ENCODE measurements around the gene DUOX1. TPM values are rescaled to one million over a fixed set of nuclear protein-coding genes. Genes with fewer than 3 reads are reported as not detected.

The DUOX1 gene
- total RNA-seq, 1 donor from 2014 or later = 4.1 TPM

DNA sequence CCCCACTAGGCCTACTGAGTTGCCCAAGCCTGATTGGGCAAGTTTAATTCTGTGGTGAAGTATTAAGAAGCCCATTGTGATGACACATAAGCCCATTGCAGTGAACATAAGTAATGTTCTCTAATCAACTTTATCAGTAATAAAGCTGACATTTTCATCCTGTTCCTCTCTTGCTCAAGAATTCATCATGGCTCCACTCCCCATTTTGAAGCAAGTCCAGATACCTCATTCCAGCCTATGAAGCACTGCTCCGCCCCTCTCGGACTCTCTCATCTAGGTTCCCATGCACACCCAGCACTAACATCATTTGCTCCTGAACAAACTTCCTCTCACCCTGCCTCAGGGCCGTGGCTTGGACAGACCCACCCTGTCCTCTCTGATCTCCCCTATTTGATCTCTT, 47.5 kb downstream of the DUOX1 start:
- TF ChIP-seq, protein P1, sequence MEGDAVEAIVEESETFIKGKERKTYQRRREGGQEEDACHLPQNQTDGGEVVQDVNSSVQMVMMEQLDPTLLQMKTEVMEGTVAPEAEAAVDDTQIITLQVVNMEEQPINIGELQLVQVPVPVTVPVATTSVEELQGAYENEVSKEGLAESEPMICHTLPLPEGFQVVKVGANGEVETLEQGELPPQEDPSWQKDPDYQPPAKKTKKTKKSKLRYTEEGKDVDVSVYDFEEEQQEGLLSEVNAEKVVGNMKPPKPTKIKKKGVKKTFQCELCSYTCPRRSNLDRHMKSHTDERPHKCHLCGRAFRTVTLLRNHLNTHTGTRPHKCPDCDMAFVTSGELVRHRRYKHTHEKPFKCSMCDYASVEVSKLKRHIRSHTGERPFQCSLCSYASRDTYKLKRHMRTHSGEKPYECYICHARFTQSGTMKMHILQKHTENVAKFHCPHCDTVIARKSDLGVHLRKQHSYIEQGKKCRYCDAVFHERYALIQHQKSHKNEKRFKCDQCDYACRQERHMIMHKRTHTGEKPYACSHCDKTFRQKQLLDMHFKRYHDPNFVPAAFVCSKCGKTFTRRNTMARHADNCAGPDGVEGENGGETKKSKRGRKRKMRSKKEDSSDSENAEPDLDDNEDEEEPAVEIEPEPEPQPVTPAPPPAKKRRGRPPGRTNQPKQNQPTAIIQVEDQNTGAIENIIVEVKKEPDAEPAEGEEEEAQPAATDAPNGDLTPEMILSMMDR (IDR thresholded peaks at IDR 0.05; ENCODE audit: insufficient read depth, low read length, poor library complexity, severe bottlenecking) = no peak
- no peak for DNase-seq (ENCODE audit: low read depth)
- Histone ChIP-seq H3K27me3 (ENCODE audit: control insufficient read depth, insufficient read depth, low read length) (no peaks in the 10 kb centered on the region), H3K4me3 (ENCODE audit: low read depth, low read length) (no peak overlapping the region), H3K36me3 (ENCODE audit: control insufficient read depth, insufficient read depth, low read length) (no peaks in the 10 kb centered on the region)

DNA sequence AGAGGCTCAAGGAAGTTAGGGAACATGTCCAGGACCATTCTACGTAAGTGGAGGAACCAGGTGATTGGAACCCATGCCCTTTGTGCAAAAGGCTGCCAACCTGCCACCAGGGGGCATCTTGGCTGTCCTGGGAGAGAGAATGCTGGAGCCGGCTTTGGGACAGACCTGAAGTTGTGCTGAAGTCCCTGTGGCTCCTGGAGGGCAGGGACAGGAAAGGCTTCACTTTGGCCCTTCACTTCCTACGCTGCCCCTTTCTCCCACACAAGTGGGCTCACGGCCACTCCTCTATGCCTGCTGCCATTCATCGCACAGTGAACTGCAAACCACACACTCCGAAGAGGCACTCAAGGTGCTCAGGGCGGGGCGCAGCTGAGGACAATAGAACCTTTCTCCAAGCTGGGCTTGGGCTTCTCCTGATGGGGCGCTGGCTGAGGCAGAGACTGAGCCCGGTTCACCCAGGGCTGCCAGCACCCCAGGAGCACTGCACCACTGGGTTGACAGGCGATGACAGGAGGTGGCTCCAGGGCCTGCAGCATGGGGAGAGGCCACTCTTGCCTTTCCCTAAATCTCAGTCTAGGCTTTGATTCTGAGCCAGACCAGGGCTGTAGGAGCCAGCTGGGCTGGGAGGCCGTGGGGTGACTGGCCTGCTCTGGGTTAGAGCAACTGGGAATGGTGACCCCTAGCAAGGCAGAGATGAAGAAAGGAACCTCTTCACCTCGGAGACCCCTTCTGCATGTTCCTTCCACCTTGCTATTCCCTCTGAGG, 49.6 kb downstream of the DUOX1 start:
- Histone ChIP-seq H3K36me3 (ENCODE audit: control insufficient read depth, insufficient read depth, low read length) (no peaks in the 10 kb centered on the region), H3K27me3 (ENCODE audit: control insufficient read depth, insufficient read depth, low read length) (no peaks in the 10 kb centered on the region)
- DNase-seq (ENCODE audit: low read depth) = no peak

DNA sequence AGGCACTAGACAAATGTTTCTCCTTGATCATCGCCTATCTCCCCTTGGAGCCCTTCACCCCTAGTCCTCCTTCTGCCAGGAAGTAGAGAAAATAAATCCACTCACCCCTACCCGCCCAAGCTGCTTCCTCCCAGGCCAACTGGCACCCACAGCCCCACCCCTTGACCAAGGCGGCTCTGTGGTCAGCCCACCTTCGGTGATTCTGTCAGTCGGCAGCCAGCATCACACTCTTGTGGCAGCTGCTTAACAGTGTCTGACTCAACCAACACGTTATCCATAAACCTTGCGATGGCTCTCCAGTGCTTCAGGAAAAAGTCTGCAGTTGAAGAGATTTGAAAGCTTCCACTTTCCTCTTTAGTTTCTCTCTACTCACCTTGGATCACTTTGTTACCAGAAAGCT, 50.4 kb downstream of the DUOX1 start:
- Histone ChIP-seq H3K4me3 (ENCODE audit: low read depth, low read length) (no peak overlapping the region), H3K36me3 (ENCODE audit: control insufficient read depth, insufficient read depth, low read length) (no peaks in the 10 kb centered on the region), H3K27me3 (ENCODE audit: control insufficient read depth, insufficient read depth, low read length) (no peaks in the 10 kb centered on the region)
- DNase-seq (ENCODE audit: low read depth) = peak; percentile 49
- TF ChIP-seq, protein P1 (IDR thresholded peaks at IDR 0.05; ENCODE audit: insufficient read depth, low read length, poor library complexity, severe bottlenecking) = no peak

More for the DNA sequence above, 49.6 kb downstream of the DUOX1 start:
- no peak overlapping the region for H3K4me3 ChIP-seq (ENCODE audit: low read depth, low read length)
- TF ChIP-seq, protein P1 (IDR thresholded peaks at IDR 0.05; ENCODE audit: insufficient read depth, low read length, poor library complexity, severe bottlenecking) = no peak

DNA sequence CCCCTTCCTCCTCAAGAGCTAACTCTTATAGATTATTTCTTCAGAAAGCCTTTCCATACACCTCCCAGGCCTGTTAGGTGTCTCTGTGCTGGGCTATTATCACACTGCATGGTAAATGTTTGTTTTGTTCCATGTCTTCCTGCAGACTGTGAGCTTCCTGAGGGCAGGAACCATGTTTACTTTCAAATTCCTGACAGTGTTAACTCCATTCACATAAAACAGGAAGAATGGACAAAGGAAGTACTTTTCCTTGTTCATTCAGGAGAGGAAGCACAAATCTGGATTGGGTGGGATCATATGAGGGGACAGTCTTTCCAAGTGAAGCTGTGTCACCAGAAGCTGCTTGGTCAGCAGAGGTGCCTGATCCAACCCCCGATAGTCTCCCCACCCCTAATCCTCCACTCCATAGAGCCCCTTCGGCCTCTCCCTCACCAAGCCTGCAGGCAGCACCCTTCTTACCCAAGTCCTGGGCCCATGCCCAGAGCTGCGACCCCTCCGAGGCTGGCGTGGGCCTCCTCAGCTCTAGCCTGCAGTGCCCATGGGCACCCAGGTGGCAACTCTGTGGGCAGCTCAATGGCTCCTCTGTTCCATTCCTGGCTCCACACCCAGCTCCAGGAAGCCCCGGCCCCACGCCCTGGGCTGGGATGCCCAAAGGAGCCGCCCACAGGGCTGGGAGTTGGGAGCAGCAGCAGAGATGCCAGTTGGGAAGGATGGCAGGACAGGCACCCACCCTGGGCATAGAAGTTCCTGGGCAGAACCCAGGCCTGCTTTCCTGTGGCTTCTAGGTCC, 51.0 kb downstream of the DUOX1 start:
- TF ChIP-seq, protein P1 (IDR thresholded peaks at IDR 0.05; ENCODE audit: insufficient read depth, low read length, poor library complexity, severe bottlenecking) = no peak
- Histone ChIP-seq H3K36me3 (ENCODE audit: control insufficient read depth, insufficient read depth, low read length) (no peaks in the 10 kb centered on the region), H3K27me3 (ENCODE audit: control insufficient read depth, insufficient read depth, low read length) (no peaks in the 10 kb centered on the region)

DNA sequence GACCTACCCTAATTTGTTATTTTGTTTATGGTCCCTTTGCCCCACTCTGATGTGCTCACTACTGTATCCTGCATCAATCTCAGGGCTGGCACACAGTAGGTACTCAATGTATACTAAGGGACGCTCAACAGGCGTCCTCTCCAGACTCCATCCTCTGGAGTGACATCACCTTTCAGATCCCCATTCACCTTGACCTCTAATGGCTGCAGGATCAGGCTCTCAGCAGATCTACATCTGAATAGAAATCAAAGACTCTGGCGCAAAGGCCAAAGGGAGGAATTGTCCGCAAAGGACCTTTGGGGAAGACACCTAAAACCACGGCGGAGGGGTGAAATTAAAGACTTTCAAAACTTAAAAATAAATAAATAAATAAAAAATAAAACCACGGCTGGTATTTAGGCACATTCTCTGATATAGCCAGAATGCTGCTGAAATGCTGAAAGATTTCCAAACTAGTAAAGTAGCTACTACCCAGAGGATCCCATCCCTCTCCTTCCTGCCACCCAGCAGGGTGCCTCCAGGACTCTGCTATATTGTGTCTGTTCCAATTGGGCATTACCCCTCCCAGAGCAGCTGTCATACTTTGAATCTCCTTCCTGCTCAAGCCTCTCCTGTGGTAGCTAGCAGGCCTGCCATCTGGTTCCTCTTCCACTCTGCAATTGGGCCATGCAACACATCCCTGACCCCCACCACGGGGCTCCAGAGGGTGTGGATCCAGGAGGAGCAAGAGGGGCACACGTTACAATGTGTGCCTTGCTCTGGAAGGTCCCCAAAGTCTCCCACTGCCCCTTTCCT, 51.9 kb downstream of the DUOX1 start:
- DNase-seq (ENCODE audit: low read depth) = no peak
- H3K36me3 ChIP-seq (ENCODE audit: control insufficient read depth, insufficient read depth, low read length) = no peaks in the 10 kb centered on the region
- TF ChIP-seq, protein P1 (IDR thresholded peaks at IDR 0.05; ENCODE audit: insufficient read depth, low read length, poor library complexity, severe bottlenecking) = no peak
- no peaks in the 10 kb centered on the region for H3K27me3 ChIP-seq (ENCODE audit: control insufficient read depth, insufficient read depth, low read length)
- no peak overlapping the region for H3K4me3 ChIP-seq (ENCODE audit: low read depth, low read length)

More for the DNA sequence above, 51.0 kb downstream of the DUOX1 start:
- no peak overlapping the region for H3K4me3 ChIP-seq (ENCODE audit: low read depth, low read length)
- DNase-seq (ENCODE audit: low read depth) = no peak
